Stimulated activated CD4-positive, alpha-beta T cell treated with anti-CD3 and anti-CD28 coated beads, Interleukin-4, amount 100 ng/mL, for 4 hours (primary cell): ENCODE results near the gene CIC.
"Not testable (repeated sequence)": the region's sequence is repeated elsewhere in the genome, so short reads cannot be mapped to it uniquely, and the experiment has no call there.

ENCODE experiments used
- DNase-seq, 2 experiments: peaks; one replicate each; pipeline ENCODE4 v3.0.0-alpha.2; 2020

Gene CIC

GRCh38 chr19:42255766-42256745 is 13.0 kb upstream of the CIC start:
- no peak for DNase-seq

- not testable (repeated sequence) for DNase-seq
Observed at GRCh38 chr19:42257842-42258241, 11.2 kb upstream of the CIC start.

- DNase-seq = no peak
Observed at GRCh38 chr19:42261763-42262162, 7.3 kb upstream of the CIC start.

DNA sequence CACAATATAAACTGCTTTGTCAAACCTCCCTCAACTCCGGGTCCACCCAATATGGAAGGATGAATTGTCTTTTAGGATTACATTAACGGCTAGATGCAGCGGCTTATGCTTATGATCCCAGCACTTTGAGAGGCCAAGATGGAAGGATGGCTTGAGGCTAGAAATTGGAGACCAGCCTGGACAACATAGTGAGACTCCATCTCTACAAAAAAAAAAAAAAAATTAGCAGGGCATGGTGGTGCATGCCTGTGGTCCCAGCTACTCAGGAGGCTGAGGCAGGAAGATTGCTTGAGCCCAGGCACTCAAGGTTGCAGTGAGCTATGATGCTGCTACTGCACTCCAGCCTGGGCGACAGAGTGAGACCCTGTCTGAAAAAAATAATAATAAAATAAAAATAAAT is 2.9 kb upstream of the CIC start:
- not testable (repeated sequence) for DNase-seq

- DNase-seq = not testable (repeated sequence)
Observed at GRCh38 chr19:42266928-42267603, 2.0 kb upstream of the CIC start.

- DNase-seq = no peak
Observed at GRCh38 chr19:42267644-42268141, 1.4 kb upstream of the CIC start.

- DNase-seq = peak; percentile 92 to 99
Observed at GRCh38 chr19:42268142-42268703, 829 bp upstream of the CIC start.

DNA sequence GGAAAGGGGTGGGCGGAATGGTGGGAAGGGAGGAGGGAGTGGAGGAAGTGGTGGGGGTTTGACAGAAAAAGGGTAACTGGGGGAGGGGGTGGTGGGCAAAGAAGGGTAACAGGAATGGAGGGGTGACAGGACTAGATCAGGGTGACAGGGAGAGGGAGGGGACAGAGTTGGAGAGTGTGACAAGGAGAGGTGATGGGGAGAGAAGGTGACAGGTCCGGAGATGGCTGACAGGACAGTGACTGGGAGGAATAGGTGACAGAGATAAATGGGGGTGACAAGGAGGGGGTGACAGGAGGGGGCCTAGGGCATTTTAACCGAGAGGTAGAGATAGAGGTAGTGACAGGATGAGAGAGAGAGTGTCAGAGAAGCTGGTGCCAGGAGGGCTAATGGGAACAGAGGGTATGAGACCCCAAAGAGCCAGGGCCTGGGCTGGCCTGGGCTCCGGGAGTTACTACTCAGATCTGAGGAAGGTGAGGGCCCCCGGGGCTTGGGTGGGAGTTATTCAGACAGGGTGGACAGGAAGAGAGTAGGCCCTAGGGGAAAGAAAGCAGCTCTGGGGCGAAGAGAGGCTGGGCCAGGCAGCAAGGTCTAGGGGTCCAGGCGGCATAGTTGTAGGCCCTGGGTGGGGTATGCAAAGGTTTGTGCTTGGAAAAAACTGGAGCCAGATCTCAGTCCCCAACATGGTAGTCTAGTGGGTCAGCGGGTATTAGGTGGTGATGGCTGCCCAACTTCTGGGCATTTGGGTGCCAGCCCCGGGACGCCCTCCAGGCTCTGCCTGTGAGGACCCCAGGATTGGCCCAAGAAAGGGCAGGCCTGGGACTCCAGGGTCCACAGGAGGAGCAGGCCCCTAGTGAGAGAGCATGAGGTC is 660 bp downstream of the CIC start:
- DNase-seq = no peak

DNA sequence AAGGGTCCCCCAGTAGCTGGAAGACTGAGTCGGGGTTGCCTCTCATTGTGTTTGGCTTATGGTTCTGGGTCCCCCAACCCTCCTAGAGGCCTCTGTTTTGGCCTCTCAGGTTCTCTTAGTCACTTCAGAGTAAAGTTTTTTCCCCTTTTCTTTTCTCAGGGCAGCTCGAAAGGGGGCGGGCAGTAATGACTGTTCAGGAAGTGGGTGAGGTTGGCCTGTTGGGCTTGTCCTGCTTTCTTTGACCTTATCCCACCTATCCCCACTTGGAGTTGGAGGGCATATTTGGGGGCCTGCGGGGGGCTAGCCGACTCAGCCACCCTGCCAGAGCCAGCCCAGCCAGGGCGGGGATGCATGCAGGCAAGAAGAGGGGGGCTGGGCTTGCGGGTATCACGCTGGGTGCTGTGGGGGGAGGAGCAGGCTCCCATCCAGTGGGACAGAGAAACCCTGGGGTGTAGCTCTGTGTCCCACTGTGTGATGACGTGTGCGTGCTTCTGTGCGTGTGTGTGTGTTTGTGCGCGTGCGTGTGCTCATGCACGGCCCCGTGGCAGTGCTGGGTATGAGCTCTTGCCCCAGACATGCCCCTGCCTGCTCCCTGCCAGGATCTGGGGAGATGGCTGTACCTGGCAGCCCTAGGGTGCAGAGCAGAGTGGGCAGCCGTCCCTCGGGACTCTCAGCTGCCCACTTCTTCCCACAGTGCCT is 1.4 kb downstream of the CIC start:
- DNase-seq = peak; percentile 58

- DNase-seq = no peak
Observed at GRCh38 chr19:42271045-42271419, 2.0 kb downstream of the CIC start.

GRCh38 chr19:42271861-42272534 is 2.9 kb downstream of the CIC start:
- DNase-seq = no peak

- no peak for DNase-seq
Observed at GRCh38 chr19:42272535-42272897, 3.5 kb downstream of the CIC start.

DNA sequence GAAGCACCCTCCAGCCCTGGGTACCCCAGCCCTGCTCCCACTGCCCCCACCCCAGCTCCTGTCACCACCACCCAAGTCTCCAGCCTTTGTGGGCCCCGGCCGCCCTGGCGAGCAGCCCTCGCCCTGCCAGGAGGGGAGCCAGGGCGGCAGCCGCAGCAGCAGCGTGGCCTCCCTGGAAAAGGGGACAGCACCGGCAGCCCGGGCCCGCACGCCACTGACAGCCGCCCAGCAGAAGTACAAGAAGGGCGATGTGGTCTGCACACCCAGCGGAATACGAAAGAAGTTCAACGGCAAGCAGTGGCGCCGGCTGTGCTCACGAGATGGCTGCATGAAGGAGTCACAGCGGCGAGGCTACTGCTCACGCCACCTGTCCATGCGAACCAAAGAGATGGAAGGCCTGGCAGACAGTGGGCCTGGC is 3.9 kb downstream of the CIC start:
- DNase-seq = no peak

- no peak for DNase-seq
Observed at GRCh38 chr19:42273407-42274064, 4.5 kb downstream of the CIC start.

- no peak for DNase-seq
Observed at GRCh38 chr19:42274065-42274682, 5.1 kb downstream of the CIC start.

- no peak for DNase-seq
Observed at GRCh38 chr19:42275103-42275502, 6.1 kb downstream of the CIC start.

DNA sequence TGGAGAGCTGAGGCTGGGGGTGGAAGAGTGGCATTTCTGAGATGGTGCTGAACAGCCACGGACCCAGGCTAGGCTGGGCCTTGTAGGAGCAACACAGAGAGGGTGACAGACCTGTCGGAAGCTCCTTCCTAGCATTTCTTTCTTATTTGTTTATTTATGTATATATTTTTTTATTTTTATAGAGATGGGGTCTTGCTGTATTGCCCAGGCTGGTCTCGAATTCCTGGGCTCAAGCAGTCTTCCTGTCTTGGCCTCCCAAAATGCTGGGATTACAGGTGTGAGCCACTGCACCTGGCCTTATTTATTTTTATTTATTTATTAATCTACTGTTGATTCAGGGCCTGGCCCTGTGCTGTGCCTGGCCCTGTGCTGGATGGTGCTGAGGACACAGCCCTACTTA is 6.5 kb downstream of the CIC start:
- DNase-seq = no peak

GRCh38 chr19:42276284-42276683 is 7.2 kb downstream of the CIC start:
- DNase-seq = no peak

- DNase-seq = no peak
Observed at GRCh38 chr19:42276821-42277220, 7.8 kb downstream of the CIC start.

GRCh38 chr19:42277821-42278451 is 8.9 kb downstream of the CIC start:
- no peak for DNase-seq
